ENCODE data around the gene CLTCL1. TPM values are rescaled to one million over a fixed set of nuclear protein-coding genes. Genes with fewer than 3 reads are reported as not detected.

Gene CLTCL1
- total and polyA plus RNA-seq, 2 donors (not counting 1 experiment from before 2014, with no cell fraction given), result 1.0 to 5.5 TPM

GRCh38 chr22:19137384-19138216 is 153.9 kb downstream of the CLTCL1 start:
- Mint-ChIP-seq H3K9me3 (ENCODE audit: insufficient read depth) (no peaks in the 10 kb centered on the region), H3K27ac (no peak overlapping the region), H3K27me3 (no peaks in the 10 kb centered on the region), H3K4me1 (no peaks in the 10 kb centered on the region), H3K4me3 (no peak overlapping the region)
- Histone ChIP-seq H3K9ac (ENCODE audit: low read length) (no peak overlapping the region), H3K27ac (ENCODE audit: low read length in 2 of 2) (no peak overlapping the region), H3K4me2 (replicated peaks; ENCODE audit: low read depth, low read length, poor library complexity, severe bottlenecking) (no peak overlapping the region), H3K27me3 (replicated peaks in 1 of 4; ENCODE audit: control extremely low read depth in 1 of 4, control insufficient read depth in 3 of 4, insufficient read depth in 4 of 4, low read length in 3 of 4) (no peaks in the 10 kb centered on the region), H3K9me3 (ENCODE audit: control extremely low read depth in 1 of 3, control insufficient read depth in 2 of 3, insufficient read depth in 1 of 3, low read length in 2 of 3) (no peaks in the 10 kb centered on the region), H3K36me3 (replicated peaks in 1 of 2; ENCODE audit: control extremely low read depth in 1 of 2, control insufficient read depth in 1 of 2, extremely low read depth in 1 of 2, insufficient read depth in 2 of 2, low read length in 1 of 2) (peaks cover 2 to 75% of the 10 kb centered on the region in 2 experiments), H4K20me1 (ENCODE audit: control insufficient read depth, insufficient read depth, low read length, poor library complexity, severe bottlenecking) (peaks cover 11% of the 10 kb centered on the region), H3K4me1 (ENCODE audit: control insufficient read depth in 2 of 2, insufficient read depth in 2 of 2, low read length in 2 of 2) (no peaks in the 10 kb centered on the region), H3K79me2 (ENCODE audit: control insufficient read depth, insufficient read depth, low read length) (peaks cover 8% of the 10 kb centered on the region), H3K4me3 (ENCODE audit: control extremely low read depth in 1 of 5, extremely low read depth in 1 of 5, insufficient read depth in 1 of 5, low read depth in 2 of 5, low read length in 4 of 5) (no peak overlapping the region), H2AFZ (ENCODE audit: insufficient read depth, low read depth, low read length, poor library complexity, severe bottlenecking) (no peak overlapping the region)
- ATAC-seq (ENCODE audit: low read depth), result no peak
- TF ChIP-seq EZH2 (IDR thresholded peaks at IDR 0.05; ENCODE audit: borderline replicate concordance, insufficient read depth, low read depth, low read length, poor library complexity, severe bottlenecking), result no peak
- TF ChIP-seq, protein P1, sequence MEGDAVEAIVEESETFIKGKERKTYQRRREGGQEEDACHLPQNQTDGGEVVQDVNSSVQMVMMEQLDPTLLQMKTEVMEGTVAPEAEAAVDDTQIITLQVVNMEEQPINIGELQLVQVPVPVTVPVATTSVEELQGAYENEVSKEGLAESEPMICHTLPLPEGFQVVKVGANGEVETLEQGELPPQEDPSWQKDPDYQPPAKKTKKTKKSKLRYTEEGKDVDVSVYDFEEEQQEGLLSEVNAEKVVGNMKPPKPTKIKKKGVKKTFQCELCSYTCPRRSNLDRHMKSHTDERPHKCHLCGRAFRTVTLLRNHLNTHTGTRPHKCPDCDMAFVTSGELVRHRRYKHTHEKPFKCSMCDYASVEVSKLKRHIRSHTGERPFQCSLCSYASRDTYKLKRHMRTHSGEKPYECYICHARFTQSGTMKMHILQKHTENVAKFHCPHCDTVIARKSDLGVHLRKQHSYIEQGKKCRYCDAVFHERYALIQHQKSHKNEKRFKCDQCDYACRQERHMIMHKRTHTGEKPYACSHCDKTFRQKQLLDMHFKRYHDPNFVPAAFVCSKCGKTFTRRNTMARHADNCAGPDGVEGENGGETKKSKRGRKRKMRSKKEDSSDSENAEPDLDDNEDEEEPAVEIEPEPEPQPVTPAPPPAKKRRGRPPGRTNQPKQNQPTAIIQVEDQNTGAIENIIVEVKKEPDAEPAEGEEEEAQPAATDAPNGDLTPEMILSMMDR (IDR thresholded peaks at IDR 0.05), result no peak
- DNase-seq, result no peak
- ChIA-PET CTCF (no interaction called here), POLR2A (no interaction called here)
- intact Hi-C loops (cut with micrococcal nuclease), result no loop called here
- WGBS (ENCODE audit: insufficient coverage), result 97% methylated on average over 11 of the region's 11 CpGs

DNA sequence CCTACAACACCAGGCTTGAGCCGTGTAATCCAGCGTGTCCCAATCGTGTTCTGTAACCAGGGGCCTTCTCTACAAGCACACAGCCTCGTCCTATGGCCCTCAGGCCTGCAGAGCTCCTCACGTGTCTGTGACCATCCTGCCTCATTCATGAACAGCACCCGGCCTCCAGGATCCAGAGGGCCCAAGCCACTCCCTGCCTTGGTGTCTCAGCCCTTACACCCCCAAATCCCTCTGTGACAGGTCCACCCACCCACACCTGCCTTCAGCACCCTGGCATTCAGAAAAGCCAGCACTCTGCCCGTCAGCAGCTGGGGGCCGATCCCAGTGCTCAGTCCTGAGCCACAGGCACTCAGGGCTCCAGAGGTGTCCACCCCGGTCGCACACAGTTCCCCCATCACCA is 154.6 kb downstream of the CLTCL1 start:
- H3K4me1 Mint-ChIP-seq, result no peaks in the 10 kb centered on the region
- CTCF ChIA-PET, result no interaction called here

More for the DNA sequence above, 154.6 kb downstream of the CLTCL1 start:
- no peak for ATAC-seq (ENCODE audit: low read depth)
- Histone ChIP-seq H2AFZ (ENCODE audit: insufficient read depth, low read depth, low read length, poor library complexity, severe bottlenecking) (no peak overlapping the region), H3K79me2 (ENCODE audit: control insufficient read depth, insufficient read depth, low read length) (peaks cover 3% of the 10 kb centered on the region), H3K27ac (ENCODE audit: low read length in 2 of 2) (no peak overlapping the region), H3K36me3 (replicated peaks in 1 of 2; ENCODE audit: control extremely low read depth in 1 of 2, control insufficient read depth in 1 of 2, extremely low read depth in 1 of 2, insufficient read depth in 2 of 2, low read length in 1 of 2) (peaks cover 2 to 69% of the 10 kb centered on the region in 2 experiments), H3K9ac (ENCODE audit: low read length) (no peak overlapping the region), H4K20me1 (ENCODE audit: control insufficient read depth, insufficient read depth, low read length, poor library complexity, severe bottlenecking) (peaks cover 11% of the 10 kb centered on the region), H3K4me3 (ENCODE audit: control extremely low read depth in 1 of 5, extremely low read depth in 1 of 5, insufficient read depth in 1 of 5, low read depth in 2 of 5, low read length in 4 of 5) (no peak overlapping the region), H3K4me2 (replicated peaks; ENCODE audit: low read depth, low read length, poor library complexity, severe bottlenecking) (no peak overlapping the region), H3K4me1 (ENCODE audit: control insufficient read depth in 2 of 2, insufficient read depth in 2 of 2, low read length in 2 of 2) (no peaks in the 10 kb centered on the region), H3K9me3 (ENCODE audit: control extremely low read depth in 1 of 3, control insufficient read depth in 2 of 3, insufficient read depth in 1 of 3, low read length in 2 of 3) (no peaks in the 10 kb centered on the region), H3K27me3 (replicated peaks in 1 of 4; ENCODE audit: control extremely low read depth in 1 of 4, control insufficient read depth in 3 of 4, insufficient read depth in 4 of 4, low read length in 3 of 4) (no peaks in the 10 kb centered on the region)
- no peak overlapping the region for H3K27ac Mint-ChIP-seq
- no peaks in the 10 kb centered on the region for H3K27me3 Mint-ChIP-seq
- intact Hi-C loops (cut with micrococcal nuclease), result no loop called here
- WGBS (ENCODE audit: insufficient coverage), result 98% methylated on average over 10 of the region's 10 CpGs
- no peak for DNase-seq
- TF ChIP-seq EZH2 (IDR thresholded peaks at IDR 0.05; ENCODE audit: borderline replicate concordance, insufficient read depth, low read depth, low read length, poor library complexity, severe bottlenecking), result no peak
- POLR2A ChIA-PET, result no interaction called here
- H3K4me3 Mint-ChIP-seq, result no peak overlapping the region
- H3K9me3 Mint-ChIP-seq (ENCODE audit: insufficient read depth), result no peaks in the 10 kb centered on the region

Measured in B cell (primary cell).